Omental fat pad (tissue), 4 donors: ENCODE measurements around the gene NOL4L. TPM values are rescaled to one million over a fixed set of nuclear protein-coding genes. Genes with fewer than 3 reads are reported as not detected.

ENCODE experiments used
- ATAC-seq: fragments of 150-250 bp; one replicate; pipeline ENCODE4 v1.9.1; 2016; ENCODE audit warnings: mild to moderate bottlenecking, moderate library complexity; ENCODE audit not compliant: low FRiP score
- DNase-seq: peaks from one replicate; pipeline ENCODE4 v3.0.0-alpha.2; 2019; ENCODE audit warnings: low spot score
- CTCF ChIP-seq, 3 donors: fragments of 450-650 bp; IDR thresholded peaks; one replicate each; pipeline ENCODE4 v1.5.1; 2016 to 2017; ENCODE audit warnings: antibody characterized with exemption in 3 of 3, mild to moderate bottlenecking in 3 of 3, moderate library complexity in 2 of 3
- total RNA-seq, 4 donors: library from RNA; depleted of rRNA; stranded (reverse); fragments of >200 nt; gene quantifications; one replicate each; pipeline ENCODE4 v1.1.0, GENCODE V29; 2016

Gene NOL4L
- total RNA-seq, 4 donors from 2014 or later, result 6.8 to 15.3 (median 13.6) TPM

- DNase-seq, result no peak
- ATAC-seq, result no peak
- no peak for TF ChIP-seq CTCF (IDR thresholded peaks at IDR 0.05)
These were observed 67.1 kb downstream of the NOL4L start for GRCh38 chr20:32517914-32518592.

GRCh38 chr20:32517518-32517873 lies 67.6 kb downstream of the NOL4L start:
- no peak for DNase-seq
- TF ChIP-seq CTCF (IDR thresholded peaks at IDR 0.05), result no peak

GRCh38 chr20:32516583-32517517 lies 68.3 kb downstream of the NOL4L start:
- ATAC-seq (no peak), DNase-seq (no peak)

More at GRCh38 chr20:32517518-32517873, 67.6 kb downstream of the NOL4L start:
- no peak for ATAC-seq

GRCh38 chr20:32515631-32516101 lies 69.5 kb downstream of the NOL4L start:
- ATAC-seq, result no peak
- DNase-seq, result no peak
- no peak for TF ChIP-seq CTCF (IDR thresholded peaks at IDR 0.05)

More at GRCh38 chr20:32516583-32517517, 68.3 kb downstream of the NOL4L start:
- TF ChIP-seq CTCF (IDR thresholded peaks at IDR 0.05), result no peak

- TF ChIP-seq CTCF (IDR thresholded peaks at IDR 0.05), result no peak
- DNase-seq (no peak), ATAC-seq (no peak)
These were observed 70.4 kb downstream of the NOL4L start for GRCh38 chr20:32514760-32515159.

GRCh38 chr20:32513031-32513866 lies 71.9 kb downstream of the NOL4L start:
- ATAC-seq (no peak), DNase-seq (no peak)
- TF ChIP-seq CTCF (IDR thresholded peaks at IDR 0.05), result no peak
